ENCODE measurements around the gene DNHD1.
A peak's percentile ranks its signal among the peaks of the same experiment; 100 is the strongest.
"Not testable (repeated sequence)": the region's sequence is repeated elsewhere in the genome, so short reads cannot be mapped to it uniquely, and the experiment has no call there.

DNHD1 gene

GRCh38 chr11:6498544-6498943 is 1.5 kb downstream of the DNHD1 start:
- peak overlapping the region; percentile 58 for H3K27ac ChIP-seq (ENCODE audit: low read length)
- H3K9me3 ChIP-seq (ENCODE audit: control insufficient read depth in 2 of 2, low read length in 2 of 2): no peaks in the 10 kb centered on the region
- peaks cover 16 to 17% of the 10 kb centered on the region in 2 donors for H3K36me3 ChIP-seq (ENCODE audit: control insufficient read depth in 2 of 2, insufficient read depth in 2 of 2, low read length in 2 of 2)
- H3K4me3 ChIP-seq (ENCODE audit: low read length in 2 of 2): no peak overlapping the region
- H3K4me1 ChIP-seq (ENCODE audit: control insufficient read depth, insufficient read depth, low read length): peaks cover 17% of the 10 kb centered on the region
- H3K9ac ChIP-seq (ENCODE audit: low read length in 2 of 2): no peak overlapping the region
- no peaks in the 10 kb centered on the region for H3K27me3 ChIP-seq (ENCODE audit: control insufficient read depth in 1 of 2, insufficient read depth in 2 of 2, low read length in 2 of 2)

DNA sequence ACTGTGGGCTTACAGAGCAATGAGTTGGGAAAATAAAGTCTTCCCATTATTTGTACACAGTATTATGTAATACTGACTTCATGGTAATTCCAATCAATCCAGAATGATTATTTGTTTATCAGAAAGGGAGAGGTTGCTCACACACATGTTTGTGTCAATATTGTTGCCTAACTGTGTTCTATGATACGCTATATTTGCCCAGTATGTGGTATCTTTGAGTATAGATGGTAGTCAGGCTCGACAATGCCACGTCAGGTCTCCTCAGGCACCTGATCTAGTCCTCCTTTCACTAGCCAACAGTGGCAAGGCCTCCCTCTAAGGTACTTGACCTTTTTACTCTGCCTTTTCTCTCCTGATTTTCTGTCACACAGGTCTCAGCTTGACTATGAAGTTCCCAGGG is 5.3 kb downstream of the DNHD1 start:
- H3K4me3 ChIP-seq (ENCODE audit: low read length in 2 of 2): no peak overlapping the region
- no peaks in the 10 kb centered on the region for H3K27me3 ChIP-seq (ENCODE audit: control insufficient read depth in 1 of 2, insufficient read depth in 2 of 2, low read length in 2 of 2)
- H3K9ac ChIP-seq (ENCODE audit: low read length in 2 of 2): no peak overlapping the region
- peaks cover 10 to 13% of the 10 kb centered on the region in 2 donors for H3K36me3 ChIP-seq (ENCODE audit: control insufficient read depth in 2 of 2, insufficient read depth in 2 of 2, low read length in 2 of 2)
- no peaks in the 10 kb centered on the region for H3K9me3 ChIP-seq (ENCODE audit: control insufficient read depth in 2 of 2, low read length in 2 of 2)
- H3K27ac ChIP-seq (ENCODE audit: low read length): no peak overlapping the region
- H3K4me1 ChIP-seq (ENCODE audit: control insufficient read depth, insufficient read depth, low read length): peaks cover 11% of the 10 kb centered on the region

DNA sequence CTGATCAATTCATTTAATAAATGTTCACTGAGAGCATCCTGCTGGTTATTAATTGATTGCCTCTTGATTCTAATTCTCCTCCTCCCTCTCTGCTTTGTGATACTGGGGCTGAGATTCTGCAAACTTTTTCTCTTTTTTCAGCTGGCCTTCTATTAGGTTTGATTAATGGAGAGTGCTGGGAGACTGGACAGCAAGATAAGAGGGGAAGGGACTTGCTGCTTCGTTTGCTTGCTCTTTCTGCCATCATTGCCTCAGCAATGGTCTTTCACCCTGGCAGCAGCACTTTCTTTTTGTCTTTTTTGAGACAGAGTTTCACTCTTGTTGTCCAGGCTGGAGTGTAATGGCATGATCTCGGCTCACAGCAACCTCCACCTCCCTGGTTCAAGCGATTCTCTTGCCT is 7.1 kb downstream of the DNHD1 start:
- no peak overlapping the region for H3K27ac ChIP-seq (ENCODE audit: low read length)
- no peaks in the 10 kb centered on the region for H3K9me3 ChIP-seq (ENCODE audit: control insufficient read depth in 2 of 2, low read length in 2 of 2)
- H3K4me1 ChIP-seq (ENCODE audit: control insufficient read depth, insufficient read depth, low read length): no peaks in the 10 kb centered on the region
- no peak overlapping the region for H3K4me3 ChIP-seq (ENCODE audit: low read length in 2 of 2)
- H3K36me3 ChIP-seq (ENCODE audit: control insufficient read depth in 2 of 2, insufficient read depth in 2 of 2, low read length in 2 of 2): peaks cover 12 to 14% of the 10 kb centered on the region in 2 donors
- no peak overlapping the region for H3K9ac ChIP-seq (ENCODE audit: low read length in 2 of 2)
- H3K27me3 ChIP-seq (ENCODE audit: control insufficient read depth in 1 of 2, insufficient read depth in 2 of 2, low read length in 2 of 2): no peaks in the 10 kb centered on the region

DNA sequence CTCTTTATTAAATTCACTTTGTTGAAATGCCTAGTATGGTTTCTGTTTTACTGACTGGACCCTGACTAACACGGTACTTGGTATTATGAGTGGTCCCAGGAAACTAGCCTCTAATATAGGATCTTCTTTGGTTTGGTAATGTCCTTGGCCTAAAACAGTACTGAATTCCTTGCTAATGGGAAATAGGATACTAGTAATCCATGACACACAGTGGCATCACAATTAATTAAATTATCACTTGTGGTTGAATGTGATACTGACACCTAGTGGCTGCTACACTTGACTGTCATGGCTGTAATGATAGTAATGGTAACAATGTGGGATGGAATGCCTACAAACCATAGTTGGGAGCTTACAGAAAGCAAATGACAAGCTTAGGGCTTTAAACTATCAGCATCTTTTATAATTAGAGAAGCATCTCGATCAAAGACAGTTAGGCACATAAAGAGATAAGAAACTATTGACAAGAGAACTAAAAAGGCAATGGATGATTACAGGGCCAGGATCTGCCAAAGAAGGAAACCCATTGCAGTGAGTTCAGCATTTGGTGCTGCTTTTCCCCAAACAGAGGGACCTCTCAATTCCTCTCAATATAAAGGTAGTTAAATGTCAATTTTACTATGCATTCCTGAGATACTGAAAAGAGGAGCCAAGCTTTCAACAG is 8.6 kb downstream of the DNHD1 start:
- Histone ChIP-seq H3K27ac (ENCODE audit: low read length) (no peak overlapping the region), H3K9ac (ENCODE audit: low read length in 2 of 2) (no peak overlapping the region), H3K4me3 (ENCODE audit: low read length in 2 of 2) (no peak overlapping the region), H3K27me3 (ENCODE audit: control insufficient read depth in 1 of 2, insufficient read depth in 2 of 2, low read length in 2 of 2) (no peaks in the 10 kb centered on the region), H3K4me1 (ENCODE audit: control insufficient read depth, insufficient read depth, low read length) (no peaks in the 10 kb centered on the region), H3K9me3 (ENCODE audit: control insufficient read depth in 2 of 2, low read length in 2 of 2) (no peaks in the 10 kb centered on the region), H3K36me3 (ENCODE audit: control insufficient read depth in 2 of 2, insufficient read depth in 2 of 2, low read length in 2 of 2) (peaks cover 13 to 15% of the 10 kb centered on the region in 2 donors)

DNA sequence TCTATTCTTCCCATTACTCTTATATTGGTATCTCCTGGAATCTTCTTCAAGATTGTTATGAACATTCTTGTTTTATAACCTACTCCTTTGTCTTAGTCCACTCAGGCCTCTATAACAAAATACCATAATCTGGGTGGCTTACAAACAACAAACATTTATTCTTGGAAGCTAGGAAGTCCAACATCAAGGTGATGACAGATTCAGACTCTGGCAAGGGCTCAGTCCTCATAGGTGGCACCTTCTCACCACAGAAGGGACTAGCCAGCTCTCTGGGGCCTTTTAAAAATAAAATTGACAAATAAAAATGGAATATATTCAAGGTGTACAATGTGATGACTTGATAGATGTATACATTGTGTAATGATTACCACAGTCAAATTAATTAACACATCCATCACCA is 19.8 kb downstream of the DNHD1 start:
- Histone ChIP-seq H3K4me1 (ENCODE audit: control insufficient read depth, insufficient read depth, low read length) (no peaks in the 10 kb centered on the region), H3K9me3 (ENCODE audit: control insufficient read depth in 2 of 2, low read length in 2 of 2) (no peaks in the 10 kb centered on the region), H3K9ac (ENCODE audit: low read length in 2 of 2) (no peak overlapping the region), H3K36me3 (ENCODE audit: control insufficient read depth in 2 of 2, insufficient read depth in 2 of 2, low read length in 2 of 2) (peaks cover 7 to 10% of the 10 kb centered on the region in 2 donors), H3K27me3 (ENCODE audit: control insufficient read depth in 1 of 2, insufficient read depth in 2 of 2, low read length in 2 of 2) (no peaks in the 10 kb centered on the region), H3K27ac (ENCODE audit: low read length) (no peak overlapping the region), H3K4me3 (ENCODE audit: low read length in 2 of 2) (no peak overlapping the region)

GRCh38 chr11:6520265-6520664 is 23.2 kb downstream of the DNHD1 start:
- Histone ChIP-seq H3K4me3 (ENCODE audit: low read length in 2 of 2) (no peak overlapping the region), H3K27ac (ENCODE audit: low read length) (no peak overlapping the region), H3K4me1 (ENCODE audit: control insufficient read depth, insufficient read depth, low read length) (no peaks in the 10 kb centered on the region), H3K9me3 (ENCODE audit: control insufficient read depth in 2 of 2, low read length in 2 of 2) (no peaks in the 10 kb centered on the region), H3K27me3 (ENCODE audit: control insufficient read depth in 1 of 2, insufficient read depth in 2 of 2, low read length in 2 of 2) (no peaks in the 10 kb centered on the region), H3K36me3 (ENCODE audit: control insufficient read depth in 2 of 2, insufficient read depth in 2 of 2, low read length in 2 of 2) (peaks cover 10% of the 10 kb centered on the region in 2 donors), H3K9ac (ENCODE audit: low read length in 2 of 2) (no peak overlapping the region)

DNA sequence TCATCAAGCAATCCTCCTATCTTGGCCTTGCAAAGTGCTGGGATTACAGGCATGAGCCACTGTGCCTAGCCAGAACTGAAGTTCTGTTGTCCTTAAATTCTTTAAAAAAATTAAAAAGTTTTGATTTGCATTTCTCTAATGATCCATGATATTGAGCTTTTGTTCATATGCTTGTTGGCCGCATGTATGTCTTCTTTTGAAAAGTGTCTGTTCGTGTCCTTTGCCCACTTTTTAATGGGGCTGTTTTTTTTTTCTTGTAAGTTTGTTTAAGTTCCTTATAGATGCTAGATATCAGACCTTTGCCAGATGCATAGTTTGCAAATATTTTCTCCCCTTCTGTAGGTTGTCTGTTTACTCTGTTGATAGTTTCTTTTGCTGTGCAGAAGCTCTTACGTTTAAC is 24.9 kb downstream of the DNHD1 start:
- not testable (repeated sequence) for H3K9ac ChIP-seq (ENCODE audit: low read length in 2 of 2); H3K9me3 ChIP-seq (ENCODE audit: control insufficient read depth in 2 of 2, low read length in 2 of 2); H3K27me3 ChIP-seq (ENCODE audit: control insufficient read depth in 1 of 2, insufficient read depth in 2 of 2, low read length in 2 of 2); H3K4me3 ChIP-seq (ENCODE audit: low read length in 2 of 2); H3K4me1 ChIP-seq (ENCODE audit: control insufficient read depth, insufficient read depth, low read length); H3K27ac ChIP-seq (ENCODE audit: low read length)
- peaks cover 10% of the 10 kb centered on the region in 2 donors for H3K36me3 ChIP-seq (ENCODE audit: control insufficient read depth in 2 of 2, insufficient read depth in 2 of 2, low read length in 2 of 2)

DNA sequence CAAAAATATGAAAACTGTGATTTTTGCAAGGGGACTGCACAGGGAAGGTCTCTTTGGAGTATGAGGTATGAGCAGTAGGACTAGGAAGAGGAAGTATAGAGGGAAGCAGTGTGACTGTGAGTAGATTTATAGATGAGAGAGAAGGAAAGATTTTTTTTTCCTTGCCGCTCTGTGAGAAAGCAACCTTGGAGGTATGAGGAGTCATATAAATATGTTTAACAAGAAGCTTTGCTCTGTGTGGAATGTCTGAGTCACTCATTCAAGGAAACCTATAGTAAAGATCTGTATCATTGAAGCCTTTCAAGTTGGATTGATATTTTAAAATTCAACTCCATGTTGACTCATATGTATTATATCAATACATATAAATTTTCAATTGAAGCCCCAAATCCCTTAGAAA is 26.2 kb downstream of the DNHD1 start:
- Histone ChIP-seq H3K9ac (ENCODE audit: low read length in 2 of 2) (no peak overlapping the region), H3K36me3 (ENCODE audit: control insufficient read depth in 2 of 2, insufficient read depth in 2 of 2, low read length in 2 of 2) (peaks cover 10 to 12% of the 10 kb centered on the region in 2 donors), H3K27me3 (ENCODE audit: control insufficient read depth in 1 of 2, insufficient read depth in 2 of 2, low read length in 2 of 2) (no peaks in the 10 kb centered on the region), H3K27ac (ENCODE audit: low read length) (no peak overlapping the region), H3K4me1 (ENCODE audit: control insufficient read depth, insufficient read depth, low read length) (no peaks in the 10 kb centered on the region), H3K4me3 (ENCODE audit: low read length in 2 of 2) (no peak overlapping the region), H3K9me3 (ENCODE audit: control insufficient read depth in 2 of 2, low read length in 2 of 2) (no peaks in the 10 kb centered on the region)

DNA sequence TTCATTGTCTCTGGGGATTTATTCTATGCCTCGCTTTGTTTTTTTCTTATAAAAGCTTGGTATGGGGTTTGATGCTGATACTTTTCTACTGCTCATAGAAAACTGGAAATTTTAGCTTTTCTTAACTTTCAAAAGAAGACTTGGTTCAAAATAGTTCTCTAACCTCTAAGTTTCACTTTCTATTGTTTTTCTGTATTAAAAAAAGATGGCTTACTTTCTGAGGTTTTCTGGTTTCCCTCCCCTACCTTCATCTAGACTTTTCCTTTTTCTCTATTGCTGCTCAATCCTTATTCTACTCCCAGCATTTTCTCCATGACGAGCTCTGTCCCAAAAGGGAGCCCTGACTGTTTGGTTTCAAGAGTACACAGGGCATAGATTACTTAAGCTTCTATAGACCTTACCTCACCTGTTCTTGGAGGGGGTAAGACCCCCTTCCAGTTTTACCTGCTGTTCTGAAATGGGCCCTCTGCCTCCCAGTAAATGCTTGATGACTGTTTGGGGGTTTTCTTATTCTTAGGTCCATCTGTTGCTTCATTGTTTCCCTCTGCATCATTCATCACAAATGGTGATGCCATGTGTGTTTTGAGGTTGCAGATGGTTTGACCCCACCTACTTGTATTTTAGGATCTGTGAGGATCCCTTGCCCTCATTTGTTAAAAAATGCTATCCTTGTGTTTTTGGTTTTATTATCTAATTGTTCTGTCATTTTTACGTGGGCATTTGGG is 29.5 kb downstream of the DNHD1 start:
- Histone ChIP-seq H3K27me3 (ENCODE audit: control insufficient read depth in 1 of 2, insufficient read depth in 2 of 2, low read length in 2 of 2) (no peaks in the 10 kb centered on the region), H3K9ac (ENCODE audit: low read length in 2 of 2) (no peak overlapping the region), H3K36me3 (ENCODE audit: control insufficient read depth in 2 of 2, insufficient read depth in 2 of 2, low read length in 2 of 2) (peaks cover 11 to 13% of the 10 kb centered on the region in 2 donors), H3K4me1 (ENCODE audit: control insufficient read depth, insufficient read depth, low read length) (no peaks in the 10 kb centered on the region), H3K27ac (ENCODE audit: low read length) (no peak overlapping the region), H3K4me3 (ENCODE audit: low read length in 2 of 2) (no peak overlapping the region), H3K9me3 (ENCODE audit: control insufficient read depth in 2 of 2, low read length in 2 of 2) (no peaks in the 10 kb centered on the region)

DNA sequence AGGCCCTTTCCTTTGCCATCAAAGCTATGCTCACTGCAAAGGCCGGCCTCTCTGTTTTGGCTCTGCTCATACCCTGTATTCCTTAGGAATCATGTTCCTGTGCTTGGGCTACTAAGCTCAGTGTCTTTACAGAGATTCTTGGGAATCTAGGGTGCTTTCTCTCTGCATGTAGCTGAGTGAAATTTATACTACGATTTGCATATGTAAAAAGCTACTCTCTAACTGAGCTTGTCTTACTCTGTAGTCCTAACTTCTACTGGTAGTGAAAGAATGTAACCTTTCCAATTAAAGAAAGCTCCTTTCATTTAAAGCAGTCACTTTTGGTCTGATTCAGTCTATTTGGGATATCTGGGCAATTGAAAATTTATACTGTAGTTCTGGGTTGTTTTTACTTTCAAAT is 32.2 kb downstream of the DNHD1 start:
- Histone ChIP-seq H3K27ac (ENCODE audit: low read length) (no peak overlapping the region), H3K36me3 (ENCODE audit: control insufficient read depth in 2 of 2, insufficient read depth in 2 of 2, low read length in 2 of 2) (peaks cover 16 to 18% of the 10 kb centered on the region in 2 donors), H3K4me3 (ENCODE audit: low read length in 2 of 2) (no peak overlapping the region), H3K9me3 (ENCODE audit: control insufficient read depth in 2 of 2, low read length in 2 of 2) (no peaks in the 10 kb centered on the region), H3K4me1 (ENCODE audit: control insufficient read depth, insufficient read depth, low read length) (peaks cover 8% of the 10 kb centered on the region), H3K9ac (ENCODE audit: low read length in 2 of 2) (no peak overlapping the region), H3K27me3 (ENCODE audit: control insufficient read depth in 1 of 2, insufficient read depth in 2 of 2, low read length in 2 of 2) (no peaks in the 10 kb centered on the region)

DNA sequence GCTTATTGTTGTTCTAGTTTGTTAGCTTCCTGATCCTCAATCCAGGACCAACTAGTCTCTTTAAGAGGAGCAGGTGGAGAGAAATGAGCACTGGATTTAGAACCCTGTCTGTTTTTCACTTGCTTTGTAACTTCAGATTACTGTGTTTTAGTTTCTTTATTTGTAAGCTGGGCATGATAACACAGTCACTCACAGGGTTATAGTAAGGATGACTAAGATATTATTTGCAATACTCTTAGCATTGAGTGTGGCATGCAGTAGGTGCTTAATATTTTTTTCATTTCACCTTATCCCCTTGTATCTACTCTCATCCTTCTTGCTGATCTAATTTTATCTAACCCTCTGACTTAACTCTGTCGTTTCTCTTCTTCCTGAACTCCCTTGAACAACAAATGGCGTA is 33.8 kb downstream of the DNHD1 start:
- Histone ChIP-seq H3K36me3 (ENCODE audit: control insufficient read depth in 2 of 2, insufficient read depth in 2 of 2, low read length in 2 of 2) (peaks cover 18% of the 10 kb centered on the region in 2 donors), H3K27me3 (ENCODE audit: control insufficient read depth in 1 of 2, insufficient read depth in 2 of 2, low read length in 2 of 2) (no peaks in the 10 kb centered on the region), H3K9me3 (ENCODE audit: control insufficient read depth in 2 of 2, low read length in 2 of 2) (no peaks in the 10 kb centered on the region), H3K4me1 (ENCODE audit: control insufficient read depth, insufficient read depth, low read length) (peaks cover 8% of the 10 kb centered on the region), H3K9ac (ENCODE audit: low read length in 2 of 2) (no peak overlapping the region), H3K27ac (ENCODE audit: low read length) (no peak overlapping the region), H3K4me3 (ENCODE audit: low read length in 2 of 2) (no peak overlapping the region)

Measured in stomach smooth muscle (tissue), 2 donors.